Small intestine (tissue), 7 donors: ENCODE results near the gene KDELR1. TPM values are rescaled to one million over a fixed set of nuclear protein-coding genes. Genes with fewer than 3 reads are reported as not detected.
"Not testable (repeated sequence)": the region's sequence is repeated elsewhere in the genome, so short reads cannot be mapped to it uniquely, and the experiment has no call there.

ENCODE experiments used
- DNase-seq, 2 donors: peaks; one replicate each; pipeline versions ENCODE4 v3.0.0 to v3.0.0-alpha.2; 2013
- FAIRE-seq: peaks from 2 replicates; lab custom pipeline; 2012; peaks lifted over from hg19 to GRCh38; lab: Jason Lieb, UNC
- H3K27ac ChIP-seq, 3 donors: one replicate each; pipeline ENCODE4 v1.5.1; 2013; ENCODE audit warnings: low read length in 2 of 3, mild to moderate bottlenecking in 2 of 3, control low read depth in 1 of 3, inconsistent platforms in 1 of 3, low read depth in 1 of 3, moderate library complexity in 1 of 3
- H3K27me3 ChIP-seq, 3 donors: one replicate each; pipeline ENCODE4 v1.6.1; 2013; ENCODE audit warnings: low read length in 3 of 3, inconsistent platforms in 1 of 3; ENCODE audit not compliant: control insufficient read depth in 3 of 3, insufficient read depth in 3 of 3
- H3K36me3 ChIP-seq, 3 donors: one replicate each; pipeline ENCODE4 v1.6.1; 2013; ENCODE audit warnings: low read length in 3 of 3, inconsistent platforms in 1 of 3, low read depth in 1 of 3, mild to moderate bottlenecking in 1 of 3, moderate library complexity in 1 of 3; ENCODE audit not compliant: control insufficient read depth in 3 of 3, insufficient read depth in 2 of 3
- H3K4me1 ChIP-seq, 3 donors: one replicate each; pipeline ENCODE4 v1.6.1; 2013; ENCODE audit warnings: low read length in 2 of 3, inconsistent platforms in 1 of 3, low read depth in 1 of 3, mild to moderate bottlenecking in 1 of 3, moderate library complexity in 1 of 3; ENCODE audit not compliant: control insufficient read depth in 3 of 3, insufficient read depth in 2 of 3
- H3K4me3 ChIP-seq, 3 donors: one replicate each; pipeline ENCODE4 v1.5.1; 2013; ENCODE audit warnings: low read length in 3 of 3, control low read depth in 1 of 3, inconsistent platforms in 1 of 3, low read depth in 1 of 3, mild to moderate bottlenecking in 1 of 3, moderate library complexity in 1 of 3
- H3K9me3 ChIP-seq, 2 donors: one replicate each; pipeline ENCODE4 v1.6.1; 2013; ENCODE audit warnings: low read depth in 1 of 2, low read length in 1 of 2; ENCODE audit not compliant: control insufficient read depth in 2 of 2, insufficient read depth in 1 of 2
- WGBS, 3 donors: extraction: QIAGEN DNeasy Blood & Tissue Kit; methylation state at CpG; one replicate each; pipeline ENCODE4 v1.1.7; 2013; 5-methylcytosine and 5-hydroxymethylcytosine counted together
- polyA plus RNA-seq, 4 donors: library from polyadenylated mRNA; stranded (reverse) in 3 of 4; unstranded in 1 of 4; fragments of 200-250 nt in 3 of 4; fragments of 120-200 nt in 1 of 4; gene quantifications; one replicate each; pipeline versions ENCODE4 v1.2.1 to v1.2.3, GENCODE V29; 2013
- donor health status: healthy with polysubstance abuse.
- donor health status: control.
- donor health status: control.
- donor health status: Bipolar disorder and iron deficiency.
- donor health status: healthy.

The KDELR1 gene
- polyA plus RNA-seq, 4 donors, result 95.4 to 288 (median 166) TPM

DNA sequence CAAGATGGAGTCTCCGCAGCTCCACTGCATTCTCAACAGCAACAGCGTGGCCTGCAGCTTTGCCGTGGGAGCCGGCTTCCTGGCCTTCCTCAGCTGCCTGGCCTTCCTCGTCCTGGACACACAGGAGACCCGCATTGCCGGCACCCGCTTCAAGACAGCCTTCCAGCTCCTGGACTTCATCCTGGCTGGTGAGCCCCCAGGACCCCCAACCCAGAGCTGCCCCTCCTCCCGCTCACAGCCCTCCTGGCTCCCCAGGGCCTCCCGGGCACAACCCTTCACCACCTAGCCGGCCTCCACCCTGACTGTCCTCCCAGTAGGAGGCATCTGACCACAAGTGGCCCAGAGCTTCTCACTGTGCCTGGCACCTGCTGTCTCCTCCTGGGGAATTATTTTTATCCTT, 17.8 kb downstream of the KDELR1 start:
- H3K36me3 ChIP-seq, result no peaks in the 10 kb centered on the region
- FAIRE-seq, result no peak
- no peaks in the 10 kb centered on the region for H3K27me3 ChIP-seq
- H3K4me1 ChIP-seq, result peaks cover 0 to 8% (median 0%) of the 10 kb centered on the region in 3 donors
- H3K9me3 ChIP-seq, result no peaks in the 10 kb centered on the region
- DNase-seq, result no peak
- no peak overlapping the region for H3K4me3 ChIP-seq
- H3K27ac ChIP-seq, result no peak overlapping the region
- 90 to 94% (median 94%) methylated on average over 11 of the region's 11 CpGs for WGBS, 3 donors

DNA sequence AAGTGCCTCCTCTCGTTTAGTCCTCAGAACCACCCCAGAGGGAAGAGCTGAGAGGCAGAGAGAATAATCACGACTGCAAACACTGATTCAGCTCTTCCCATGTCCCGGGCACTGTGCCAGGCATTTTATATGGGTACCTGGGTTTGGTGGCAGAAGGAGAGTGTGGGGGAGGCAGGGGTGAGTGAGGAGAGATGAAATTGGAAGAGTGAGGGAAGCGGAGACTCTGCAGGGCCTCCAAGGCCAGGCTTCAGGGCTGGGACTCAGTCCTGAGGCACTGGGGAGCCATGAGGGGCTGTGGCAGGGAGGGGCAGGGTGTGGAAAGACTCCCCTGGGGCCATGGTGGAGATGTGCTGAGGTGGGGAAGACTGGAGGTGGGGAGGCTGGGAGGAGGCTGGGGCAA, 18.4 kb downstream of the KDELR1 start:
- Histone ChIP-seq H3K27ac (no peak overlapping the region), H3K9me3 (no peaks in the 10 kb centered on the region), H3K36me3 (no peaks in the 10 kb centered on the region), H3K4me3 (no peak overlapping the region), H3K4me1 (peaks cover 0 to 14% (median 1%) of the 10 kb centered on the region in 3 donors), H3K27me3 (no peaks in the 10 kb centered on the region)
- DNase-seq (no peak), FAIRE-seq (no peak)
- 23 to 54% (median 30%) methylated on average over 4 of the region's 4 CpGs for WGBS, 3 donors

DNA sequence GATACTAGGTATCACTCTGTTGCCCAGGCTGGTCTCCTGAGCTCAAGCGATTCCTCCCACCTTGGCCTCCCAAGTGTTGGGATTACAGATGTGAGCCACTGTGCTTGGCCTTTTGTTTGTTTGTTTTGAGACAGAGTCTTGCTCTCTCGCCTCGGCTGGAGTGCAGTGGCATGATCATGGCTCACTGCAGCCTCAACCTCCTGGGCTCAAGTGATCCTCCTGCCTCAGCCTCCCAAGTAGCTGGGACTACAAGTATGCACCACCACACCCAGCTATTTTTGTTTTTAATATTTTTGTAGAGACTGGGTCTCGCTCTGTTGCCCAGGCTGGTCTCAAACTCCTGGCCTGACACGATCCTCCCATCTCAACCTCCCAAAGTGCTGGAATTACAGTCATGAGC, 19.6 kb downstream of the KDELR1 start:
- 90 to 94% (median 92%) methylated on average over 5 of the region's 5 CpGs for WGBS, 3 donors
- FAIRE-seq, DNase-seq: not testable (repeated sequence)

DNA sequence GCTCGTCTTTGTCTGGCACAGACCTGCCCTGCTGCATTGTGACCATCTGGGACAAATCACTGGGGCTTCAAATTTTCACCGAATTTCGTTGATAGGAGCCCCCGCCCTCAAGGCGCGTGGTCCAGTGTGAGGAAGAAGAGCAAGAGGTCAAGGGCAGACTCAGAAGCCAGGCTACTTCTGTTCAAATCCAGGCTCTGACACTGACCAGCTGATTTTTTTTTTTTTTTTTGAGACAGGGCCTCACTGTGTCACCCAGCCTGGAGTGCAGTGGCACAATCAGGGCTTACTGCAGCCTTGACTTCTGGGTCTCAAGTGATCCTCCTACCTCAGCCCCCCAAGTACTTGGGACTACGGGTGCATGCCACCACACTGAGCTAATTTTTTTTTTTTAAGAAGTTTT, 20.0 kb downstream of the KDELR1 start:
- H3K27me3 ChIP-seq, result no peaks in the 10 kb centered on the region
- peaks cover 4 to 20% (median 4%) of the 10 kb centered on the region in 3 donors for H3K4me1 ChIP-seq
- 68 to 75% (median 73%) methylated on average over 7 of the region's 7 CpGs for WGBS, 3 donors
- H3K9me3 ChIP-seq, result no peaks in the 10 kb centered on the region
- no peak overlapping the region for H3K27ac ChIP-seq
- no peaks in the 10 kb centered on the region for H3K36me3 ChIP-seq
- no peak for FAIRE-seq
- DNase-seq, result no peak
- H3K4me3 ChIP-seq, result no peak overlapping the region

More for the DNA sequence above, 19.6 kb downstream of the KDELR1 start:
- not testable (repeated sequence) for H3K27me3 ChIP-seq, H3K4me3 ChIP-seq, H3K27ac ChIP-seq, H3K36me3 ChIP-seq, H3K9me3 ChIP-seq
- peaks cover 4 to 20% (median 4%) of the 10 kb centered on the region in 3 donors for H3K4me1 ChIP-seq

DNA sequence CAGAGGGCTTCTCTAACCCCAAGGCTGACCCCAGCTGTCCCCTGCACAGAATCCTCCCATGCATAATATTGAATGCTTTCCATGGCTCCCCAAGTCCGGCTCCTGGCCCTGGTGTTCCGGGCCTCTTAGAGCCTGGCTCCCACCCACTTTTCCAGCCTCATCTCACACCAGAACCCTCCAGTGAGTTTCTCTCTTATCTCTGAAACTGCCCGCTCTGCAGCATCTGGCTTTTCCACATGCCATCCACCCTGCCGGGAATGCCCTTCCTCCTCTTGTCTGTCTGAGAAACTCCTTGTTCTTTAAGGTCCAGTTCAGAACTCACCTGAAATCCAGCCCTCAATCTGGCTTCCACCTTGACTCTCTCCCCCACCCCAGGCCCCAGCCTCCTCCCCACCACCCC, 20.4 kb downstream of the KDELR1 start:
- H3K4me1 ChIP-seq, result peaks cover 4 to 20% (median 4%) of the 10 kb centered on the region in 3 donors
- FAIRE-seq, result no peak
- no peaks in the 10 kb centered on the region for H3K27me3 ChIP-seq
- no peak for DNase-seq
- 77 to 84% (median 84%) methylated on average over 4 of the region's 4 CpGs for WGBS, 3 donors
- no peaks in the 10 kb centered on the region for H3K9me3 ChIP-seq
- H3K27ac ChIP-seq, result no peak overlapping the region
- H3K36me3 ChIP-seq, result no peaks in the 10 kb centered on the region
- no peak overlapping the region for H3K4me3 ChIP-seq

DNA sequence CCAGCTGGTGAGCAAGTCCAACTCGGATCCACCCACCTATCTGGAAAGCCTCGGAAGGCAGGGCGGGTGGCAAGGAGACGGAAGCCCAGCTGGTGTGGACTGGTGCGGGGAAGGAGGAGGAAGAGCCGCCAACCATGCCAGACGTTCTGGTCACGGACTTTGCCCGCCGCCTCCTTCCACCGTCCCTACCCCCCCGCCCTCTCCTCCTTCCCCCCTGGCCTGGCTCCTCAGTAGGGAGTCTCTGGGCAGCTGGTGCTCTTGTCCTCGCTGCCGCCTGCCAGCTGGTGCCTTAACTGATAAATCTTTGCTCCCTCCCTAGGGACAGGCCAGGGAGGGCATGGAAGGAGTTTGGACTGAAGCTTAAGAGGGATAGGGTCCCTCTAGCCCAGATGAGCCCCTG, 22.4 kb downstream of the KDELR1 start:
- DNase-seq (peak; percentile 85 to 92), FAIRE-seq (no peak)
- no peaks in the 10 kb centered on the region for H3K27me3 ChIP-seq
- WGBS, 3 donors, result 30 to 57% (median 44%) methylated on average over 12 to 14 of the region's 14 CpGs
- H3K4me1 ChIP-seq, result peaks cover 4 to 27% (median 4%) of the 10 kb centered on the region in 3 donors
- H3K9me3 ChIP-seq, result no peaks in the 10 kb centered on the region
- no peaks in the 10 kb centered on the region for H3K36me3 ChIP-seq
- peak overlapping the region; percentile 19 to 52 (median 34) for H3K27ac ChIP-seq
- H3K4me3 ChIP-seq, result no peak overlapping the region

DNA sequence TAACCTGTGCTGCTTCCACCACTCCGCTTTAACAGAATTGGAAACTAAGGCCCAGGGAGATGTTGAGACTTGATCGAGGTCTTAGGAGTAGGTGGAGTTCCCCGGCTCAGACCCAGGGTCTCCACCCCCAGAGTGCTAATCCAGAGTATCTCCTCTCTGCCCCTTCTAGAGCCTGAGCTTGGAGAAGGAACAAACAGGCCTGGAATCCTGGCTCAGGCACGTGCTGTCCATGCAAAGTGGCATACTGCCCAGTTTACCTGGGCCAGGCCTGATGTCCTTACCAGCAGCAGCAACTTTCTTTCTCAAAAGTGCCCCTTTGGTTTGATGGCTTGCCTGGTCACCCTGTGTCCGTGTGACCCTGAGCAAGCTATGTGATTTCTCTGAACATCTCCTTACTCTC, 23.5 kb downstream of the KDELR1 start:
- Histone ChIP-seq H3K27me3 (no peaks in the 10 kb centered on the region), H3K4me3 (no peak overlapping the region), H3K36me3 (no peaks in the 10 kb centered on the region), H3K27ac (peak overlapping the region in 1 of 3 donors; percentile 39), H3K4me1 (peaks cover 4 to 33% (median 4%) of the 10 kb centered on the region in 3 donors), H3K9me3 (no peaks in the 10 kb centered on the region)
- 35 to 63% (median 36%) methylated on average over 5 of the region's 5 CpGs for WGBS, 3 donors
- DNase-seq (peak in 1 of 2 donors; percentile 45), FAIRE-seq (no peak)

DNA sequence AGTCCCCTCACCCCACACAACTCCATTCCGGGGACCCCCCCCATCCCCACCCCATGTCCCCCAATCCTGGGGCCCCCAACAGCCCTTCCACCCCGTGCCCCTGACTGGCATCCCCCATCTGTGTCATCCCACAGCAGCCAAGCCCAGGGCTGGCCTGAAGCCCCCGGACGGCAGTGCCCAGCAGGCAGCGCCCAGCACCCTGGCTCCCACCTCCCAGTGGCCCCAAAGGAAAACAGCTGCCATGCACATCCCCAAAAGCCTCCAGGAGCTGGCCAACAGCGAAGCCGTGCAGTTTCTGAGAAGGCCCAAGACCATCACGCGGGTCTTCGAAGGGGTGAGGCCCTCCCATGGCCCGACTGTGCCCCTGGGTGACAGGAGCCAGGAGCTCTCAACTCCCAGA, 25.7 kb downstream of the KDELR1 start:
- no peak for FAIRE-seq
- H3K27me3 ChIP-seq, result no peaks in the 10 kb centered on the region
- H3K9me3 ChIP-seq, result no peaks in the 10 kb centered on the region
- no peak overlapping the region for H3K4me3 ChIP-seq
- DNase-seq, result no peak
- no peaks in the 10 kb centered on the region for H3K36me3 ChIP-seq
- H3K27ac ChIP-seq, result no peak overlapping the region
- WGBS, 3 donors, result 93 to 95% (median 94%) methylated on average over 11 of the region's 11 CpGs
- H3K4me1 ChIP-seq, result peaks cover 4 to 33% (median 4%) of the 10 kb centered on the region in 3 donors
